Coronary artery (tissue), 2 donors: ENCODE measurements around the gene PRKG1.

Experiments
- DNase-seq: peaks from one replicate; pipeline ENCODE4 v3.0.0-alpha.2; 2017; ENCODE audit warnings: low spot score
- H3K27ac ChIP-seq, 2 donors: fragments of 200-600 bp; sonication (generic); one replicate each; pipeline ENCODE4 v1.5.1; 2016 to 2019
- H3K4me3 ChIP-seq: fragments of 200-600 bp; sonication (generic); 2 replicates; pipeline ENCODE4 v1.5.1; 2016; ENCODE audit warnings: mild to moderate bottlenecking, moderate library complexity
- CTCF ChIP-seq: fragments of 200-600 bp; sonication (generic); IDR thresholded peaks from one replicate; pipeline ENCODE4 v1.5.1; 2019; ENCODE audit warnings: antibody characterized with exemption

The PRKG1 gene

GRCh38 chr10:51063659-51064535, 10.4 kb upstream of the PRKG1 start:
- no peak for TF ChIP-seq CTCF
- DNase-seq = no peak
- Histone ChIP-seq H3K4me3 (no peak overlapping the region), H3K27ac (no peak overlapping the region)

GRCh38 chr10:51066231-51066630, 8.1 kb upstream of the PRKG1 start:
- DNase-seq = no peak
- no peak for TF ChIP-seq CTCF
- Histone ChIP-seq H3K4me3 (no peak overlapping the region), H3K27ac (no peak overlapping the region)

- no peak for TF ChIP-seq CTCF
- DNase-seq = no peak
These were observed 2.1 kb upstream of the PRKG1 start for GRCh38 chr10:51072210-51072609.

DNA sequence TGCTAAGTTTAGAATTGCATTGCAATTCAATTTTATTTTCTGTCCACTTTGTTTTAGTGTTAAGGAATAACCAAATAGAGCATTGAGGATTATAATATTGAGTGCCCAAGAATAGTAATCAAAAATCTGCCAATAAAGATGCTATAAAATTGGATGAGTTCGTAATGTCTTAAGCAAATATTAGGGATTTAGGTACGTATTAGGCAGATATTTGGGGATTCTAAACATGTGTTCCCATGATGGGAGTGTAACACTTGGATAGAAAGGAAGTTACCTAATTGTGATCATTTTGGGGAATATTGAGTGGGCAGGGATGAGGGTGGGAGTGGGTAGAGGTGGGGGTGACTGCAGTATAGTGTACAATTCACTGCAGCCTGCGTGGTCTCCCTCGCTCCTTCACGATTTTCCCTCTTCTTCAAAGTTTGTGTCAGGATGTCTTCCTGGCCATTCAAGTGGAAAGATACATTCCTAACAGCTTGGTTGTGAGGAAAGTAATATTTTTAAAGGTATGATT, 1.3 kb upstream of the PRKG1 start:
- DNase-seq = no peak
- no peak for TF ChIP-seq CTCF
- Histone ChIP-seq H3K4me3 (peak overlapping the region; percentile 79), H3K27ac (peak overlapping the region; percentile 65 to 96)

More at GRCh38 chr10:51072210-51072609, 2.1 kb upstream of the PRKG1 start:
- H3K4me3 ChIP-seq = no peak overlapping the region
- no peak overlapping the region for H3K27ac ChIP-seq

DNA sequence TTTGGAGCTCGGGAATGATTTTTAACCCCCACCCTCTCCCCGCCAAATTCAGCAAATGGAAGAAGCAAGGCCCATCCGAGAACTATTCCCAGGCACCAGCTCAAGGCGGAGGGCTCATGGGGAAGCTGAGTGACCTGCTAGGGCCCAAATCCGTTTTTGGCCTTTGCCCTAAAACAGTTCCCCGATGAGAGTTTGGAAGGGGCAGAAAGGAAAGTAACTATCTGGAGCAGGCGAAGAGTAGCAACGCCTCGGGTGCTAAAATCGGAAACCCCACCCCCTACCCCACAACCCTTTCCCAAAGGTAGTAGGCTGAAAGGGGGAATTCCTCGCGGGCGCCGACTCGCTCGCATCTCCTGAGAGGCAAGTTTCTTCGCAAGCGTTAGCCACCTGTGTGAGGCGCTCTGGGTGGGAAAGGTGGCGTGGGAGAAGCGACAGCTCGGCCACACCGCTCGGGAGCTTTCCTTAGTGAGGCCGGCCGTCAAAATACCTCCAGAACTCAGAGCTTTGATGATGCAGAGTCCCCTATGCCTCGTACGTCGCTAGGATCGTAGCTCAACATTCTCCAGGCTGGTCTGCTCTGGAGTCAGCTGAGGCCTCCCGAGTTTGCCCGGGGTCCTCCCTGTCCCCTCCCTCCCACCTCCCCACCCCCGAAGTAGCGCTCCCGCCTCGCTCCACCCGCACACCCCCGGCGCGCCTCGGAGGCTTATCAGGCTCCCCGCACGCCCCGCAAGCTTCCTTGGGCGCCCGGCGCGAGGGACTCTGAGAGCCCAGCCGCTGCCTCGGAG, 642 bp upstream of the PRKG1 start:
- Histone ChIP-seq H3K4me3 (peak overlapping the region; percentile 79), H3K27ac (peak overlapping the region; percentile 65 to 96)
- no peak for TF ChIP-seq CTCF
- peak; percentile 76 for DNase-seq

DNA sequence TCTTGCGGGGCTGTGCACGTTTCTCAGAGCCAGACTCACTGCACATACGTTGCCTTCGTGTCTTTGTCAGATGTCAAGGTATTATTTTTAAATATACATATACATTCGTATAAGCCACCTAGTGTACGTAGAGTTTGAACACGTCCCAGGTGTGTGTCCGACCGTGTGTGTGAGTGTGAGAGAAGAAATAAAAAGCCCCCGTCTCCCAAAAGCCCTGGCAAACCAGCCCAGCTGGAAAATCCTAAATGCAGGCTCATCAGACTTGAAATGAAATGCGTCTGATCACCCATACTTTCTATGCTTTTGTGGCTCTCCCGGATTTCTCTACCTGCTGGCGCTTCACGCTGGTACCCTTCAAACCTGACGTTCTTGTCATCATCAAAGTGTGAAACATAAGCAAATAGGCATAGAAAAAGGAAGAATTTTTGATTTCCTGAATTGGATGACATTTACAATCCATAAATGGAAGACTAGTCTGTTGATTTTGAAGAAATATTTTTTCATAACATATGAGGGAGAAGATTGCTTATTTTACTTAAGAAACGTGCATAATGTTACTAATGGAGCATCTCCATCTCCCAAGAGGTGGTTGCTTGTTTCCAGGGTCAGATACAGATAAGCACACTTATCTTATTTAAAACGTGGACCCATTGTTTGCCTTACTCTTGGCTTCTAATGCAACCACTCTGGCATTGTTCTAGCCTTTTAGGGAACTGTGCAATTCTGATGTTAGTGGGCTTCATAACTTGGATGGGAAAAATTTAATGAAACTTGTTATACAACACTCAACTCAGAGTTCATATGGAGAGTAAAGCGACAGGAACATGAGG, 971 bp downstream of the PRKG1 start:
- DNase-seq = no peak
- Histone ChIP-seq H3K27ac (peak overlapping the region; percentile 65 to 96), H3K4me3 (peak overlapping the region; percentile 79)
- no peak for TF ChIP-seq CTCF
